Lung microvascular endothelial cell (primary cell): Measurements from ENCODE around the gene ZNF681. TPM values are rescaled to one million over a fixed set of nuclear protein-coding genes. Genes with fewer than 3 reads are reported as not detected.
"Not testable (repeated sequence)": the region's sequence is repeated elsewhere in the genome, so short reads cannot be mapped to it uniquely, and the experiment has no call there.

ENCODE experiments used
- DNase-seq, 2 donors: peaks; one replicate each; pipeline versions ENCODE4 v3.0.0 to v3.0.0-alpha.2; 2010; ENCODE audit warnings: low read depth in 2 of 2
- total RNA-seq: library from RNA; depleted of rRNA; stranded (reverse); fragments of >200 nt; gene quantifications from 2 replicates; pipeline ENCODE4 v1.2.1, GENCODE V29; 2014

ZNF681 gene
- 0.65 and 1.8 TPM in 2 replicates for total RNA-seq

GRCh38 chr19:23758187-23759074 is at the start of gene ZNF681:
Gene ZNF681 (minus strand): TSS chr19:23758891. CDS start chr19:23758749, 142 bp downstream.
- peak; percentile 57 to 83 for DNase-seq

GRCh38 chr19:23804676-23805075 is 46.0 kb upstream of the ZNF681 start:
- DNase-seq = no peak

GRCh38 chr19:23802290-23802689 is 43.6 kb upstream of the ZNF681 start:
- DNase-seq = no peak

GRCh38 chr19:23801803-23802202 is 43.1 kb upstream of the ZNF681 start:
- no peak for DNase-seq

GRCh38 chr19:23800868-23801267 is 42.2 kb upstream of the ZNF681 start:
- DNase-seq = no peak

- no peak for DNase-seq
Measured at GRCh38 chr19:23800271-23800670, 41.6 kb upstream of the ZNF681 start.

GRCh38 chr19:23799321-23799720 is 40.6 kb upstream of the ZNF681 start:
- no peak for DNase-seq

GRCh38 chr19:23795462-23795861 is 36.8 kb upstream of the ZNF681 start:
- no peak for DNase-seq

- DNase-seq = no peak
Measured at GRCh38 chr19:23792784-23793183, 34.1 kb upstream of the ZNF681 start.

GRCh38 chr19:23790641-23791488 is 32.2 kb upstream of the ZNF681 start:
- DNase-seq = no peak

GRCh38 chr19:23789246-23789645 is 30.6 kb upstream of the ZNF681 start:
- no peak for DNase-seq

- no peak for DNase-seq
Measured at GRCh38 chr19:23788411-23788810, 29.7 kb upstream of the ZNF681 start.

GRCh38 chr19:23787106-23787505 is 28.4 kb upstream of the ZNF681 start:
- no peak for DNase-seq

GRCh38 chr19:23785982-23786381 is 27.3 kb upstream of the ZNF681 start:
- DNase-seq = no peak

- DNase-seq = no peak
Measured at GRCh38 chr19:23784274-23784673, 25.6 kb upstream of the ZNF681 start.

- DNase-seq = no peak
Measured at GRCh38 chr19:23783636-23784035, 24.9 kb upstream of the ZNF681 start.

- DNase-seq = no peak
Measured at GRCh38 chr19:23779645-23780044, 21.0 kb upstream of the ZNF681 start.

GRCh38 chr19:23778566-23778965 is 19.9 kb upstream of the ZNF681 start:
- DNase-seq = no peak

- not testable (repeated sequence) for DNase-seq
Measured at GRCh38 chr19:23778036-23778435, 19.3 kb upstream of the ZNF681 start.

- no peak for DNase-seq
Measured at GRCh38 chr19:23777216-23777615, 18.5 kb upstream of the ZNF681 start.

GRCh38 chr19:23776507-23777205 is 18.0 kb upstream of the ZNF681 start:
- DNase-seq = no peak

GRCh38 chr19:23774524-23774971 is 15.9 kb upstream of the ZNF681 start:
- DNase-seq = no peak
